ENCODE measurements around the gene UMODL1. TPM values are rescaled to one million over a fixed set of nuclear protein-coding genes. Genes with fewer than 3 reads are reported as not detected.
A peak's percentile ranks its signal among the peaks of the same experiment; 100 is the strongest.

The UMODL1 gene
- total RNA-seq, 5 donors from 2014 or later (not counting 1 experiment from before 2014, with no cell fraction given), result 0.16 to 0.99 (median 0.82) TPM

DNA sequence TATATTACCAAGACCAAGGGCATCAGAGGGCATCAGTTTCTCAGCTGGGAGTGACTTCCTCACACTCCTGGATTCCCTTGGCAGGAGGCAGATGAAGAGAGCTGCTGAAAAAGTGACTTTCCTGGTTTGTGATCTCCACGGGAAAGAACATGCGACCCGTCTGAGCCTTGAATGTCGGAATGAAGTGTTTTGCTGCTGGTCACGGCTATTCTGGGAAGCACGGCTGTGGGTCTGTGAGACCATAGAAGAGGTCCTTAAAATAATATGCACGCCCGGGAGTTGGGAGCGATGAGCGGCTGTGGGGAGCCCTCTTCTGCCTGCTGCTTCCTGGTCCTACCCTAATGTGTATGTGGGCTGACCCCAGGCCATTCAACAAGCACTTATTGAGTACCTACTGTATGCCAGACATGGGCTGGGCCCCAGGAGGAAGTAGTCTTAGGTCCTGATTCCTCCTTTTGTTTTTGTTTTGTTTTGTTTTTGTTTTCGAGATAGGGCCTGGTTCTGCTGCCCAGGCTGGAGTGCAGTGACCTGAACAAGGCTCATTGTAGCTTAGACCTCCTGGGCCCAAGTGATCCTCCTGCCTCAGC is 13.2 kb upstream of the UMODL1 start:
- POLR2A ChIA-PET, result interaction anchor here in 1 of 2 donors (0.6 kb wide), 1 partner anchor 10 kb away, joined by 3 read pairs; no protein-coding TSS in a partner anchor
- no peak overlapping the region for H3K4me3 ChIP-seq (ENCODE audit: control insufficient read depth in 1 of 2, extremely low read depth in 1 of 2, low read length in 1 of 2)
- CTCF ChIA-PET, result no interaction called here

DNA sequence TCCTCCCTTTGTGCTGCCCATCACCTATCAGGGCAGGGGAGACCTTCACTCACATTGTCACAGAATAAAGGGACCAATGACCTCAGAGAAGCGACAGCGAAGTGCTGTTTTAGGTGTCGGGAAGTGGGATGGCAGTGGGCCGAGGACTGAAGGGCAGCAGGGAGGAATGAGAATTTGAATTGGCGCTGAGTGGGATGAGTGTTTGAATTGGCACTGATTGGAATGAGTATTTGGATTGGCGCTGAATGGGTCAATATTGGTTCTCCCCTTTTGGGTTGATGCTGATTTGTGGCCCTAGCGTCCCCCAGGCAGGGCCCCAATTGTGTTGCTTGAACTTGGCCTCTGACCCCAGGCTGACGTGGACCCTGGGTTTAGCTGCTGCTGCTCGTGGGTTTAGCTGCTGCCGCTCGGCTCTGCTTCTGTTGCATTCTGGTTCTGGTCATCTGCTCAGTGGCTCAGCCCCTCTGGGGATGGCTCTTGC is 12.4 kb upstream of the UMODL1 start:
- Mint-ChIP-seq H3K9me3 (peaks cover 0 to 3% (median 0%) of the 10 kb centered on the region in 3 donors), H3K27ac (peak overlapping the region; percentile 62 to 68), H3K36me3 (no peaks in the 10 kb centered on the region), H3K27me3 (no peaks in the 10 kb centered on the region), H3K4me3 (no peak overlapping the region), H3K4me1 (peaks cover 32 to 50% (median 42%) of the 10 kb centered on the region in 3 donors)
- Histone ChIP-seq H3K4me1 (ENCODE audit: control insufficient read depth in 1 of 2, extremely low read depth in 1 of 2, insufficient read depth in 2 of 2, low read length in 2 of 2) (peaks cover 5 to 31% of the 10 kb centered on the region in 2 experiments), H3K9me3 (no peaks in the 10 kb centered on the region), H3K27me3 (replicated peaks in 1 of 2; ENCODE audit: control insufficient read depth in 2 of 2, extremely low read depth in 1 of 2, insufficient read depth in 2 of 2, low read length in 1 of 2) (no peaks in the 10 kb centered on the region), H3K4me3 (ENCODE audit: control insufficient read depth in 1 of 2, extremely low read depth in 1 of 2, low read length in 1 of 2) (no peak overlapping the region), H3K27ac (ENCODE audit: low read length) (no peak overlapping the region), H3K36me3 (ENCODE audit: control insufficient read depth in 2 of 2, extremely low read depth in 1 of 2, insufficient read depth in 1 of 2, low read length in 1 of 2) (no peaks in the 10 kb centered on the region)
- CTCF ChIA-PET, result interaction anchor here in 1 of 2 donors (0.5 kb wide), 1 partner anchor 78 kb away, joined by 4 read pairs; no protein-coding TSS in a partner anchor
- 97% methylated on average over 11 of the region's 11 CpGs for WGBS (ENCODE audit: insufficient coverage)
- ATAC-seq (replicated peaks in 1 of 4) (no peak), DNase-seq (no peak)
- POLR2A ChIA-PET, result no interaction called here

More for the DNA sequence above, 13.2 kb upstream of the UMODL1 start:
- H3K27me3 Mint-ChIP-seq, result no peaks in the 10 kb centered on the region
- peaks cover 30 to 43% (median 36%) of the 10 kb centered on the region in 3 donors for H3K4me1 Mint-ChIP-seq
- H3K36me3 ChIP-seq (ENCODE audit: control insufficient read depth in 2 of 2, extremely low read depth in 1 of 2, insufficient read depth in 1 of 2, low read length in 1 of 2), result no peaks in the 10 kb centered on the region
- H3K9me3 ChIP-seq, result no peaks in the 10 kb centered on the region
- WGBS (ENCODE audit: insufficient coverage), result 82% methylated on average over 11 of the region's 11 CpGs
- H3K4me1 ChIP-seq (ENCODE audit: control insufficient read depth in 1 of 2, extremely low read depth in 1 of 2, insufficient read depth in 2 of 2, low read length in 2 of 2), result peaks cover 5 to 23% of the 10 kb centered on the region in 2 experiments
- DNase-seq, result no peak
- H3K27me3 ChIP-seq (replicated peaks in 1 of 2; ENCODE audit: control insufficient read depth in 2 of 2, extremely low read depth in 1 of 2, insufficient read depth in 2 of 2, low read length in 1 of 2), result no peaks in the 10 kb centered on the region
- H3K27ac ChIP-seq (ENCODE audit: low read length), result no peak overlapping the region
- H3K36me3 Mint-ChIP-seq, result no peaks in the 10 kb centered on the region
- H3K9me3 Mint-ChIP-seq, result peaks cover 0 to 3% (median 0%) of the 10 kb centered on the region in 3 donors
- ATAC-seq (replicated peaks in 1 of 4), result no peak
- no peak overlapping the region for H3K4me3 Mint-ChIP-seq
- peak overlapping the region; percentile 62 to 68 for H3K27ac Mint-ChIP-seq

- ChIA-PET POLR2A (no interaction called here), CTCF (no interaction called here)
- no peaks in the 10 kb centered on the region for H3K27me3 ChIP-seq (replicated peaks in 1 of 2; ENCODE audit: control insufficient read depth in 2 of 2, extremely low read depth in 1 of 2, insufficient read depth in 2 of 2, low read length in 1 of 2)
- H3K4me1 ChIP-seq (ENCODE audit: control insufficient read depth in 1 of 2, extremely low read depth in 1 of 2, insufficient read depth in 2 of 2, low read length in 2 of 2), result peaks cover 5 to 35% of the 10 kb centered on the region in 2 experiments
- Mint-ChIP-seq H3K27ac (peak overlapping the region; percentile 68 to 99), H3K4me1 (peaks cover 37 to 55% (median 46%) of the 10 kb centered on the region in 3 donors), H3K9me3 (peaks cover 0 to 3% (median 0%) of the 10 kb centered on the region in 3 donors), H3K36me3 (no peaks in the 10 kb centered on the region), H3K4me3 (no peak overlapping the region), H3K27me3 (no peaks in the 10 kb centered on the region)
- H3K27ac ChIP-seq (ENCODE audit: low read length), result no peak overlapping the region
- DNase-seq, result no peak
- no peaks in the 10 kb centered on the region for H3K36me3 ChIP-seq (ENCODE audit: control insufficient read depth in 2 of 2, extremely low read depth in 1 of 2, insufficient read depth in 1 of 2, low read length in 1 of 2)
- H3K9me3 ChIP-seq, result no peaks in the 10 kb centered on the region
- no peak for ATAC-seq (replicated peaks in 1 of 4)
- no peak overlapping the region for H3K4me3 ChIP-seq (ENCODE audit: control insufficient read depth in 1 of 2, extremely low read depth in 1 of 2, low read length in 1 of 2)
- WGBS (ENCODE audit: insufficient coverage), result 93% methylated on average over 9 of the region's 9 CpGs
Observed at GRCh38 chr21:42059141-42059540, 12.0 kb upstream of the UMODL1 start.

DNA sequence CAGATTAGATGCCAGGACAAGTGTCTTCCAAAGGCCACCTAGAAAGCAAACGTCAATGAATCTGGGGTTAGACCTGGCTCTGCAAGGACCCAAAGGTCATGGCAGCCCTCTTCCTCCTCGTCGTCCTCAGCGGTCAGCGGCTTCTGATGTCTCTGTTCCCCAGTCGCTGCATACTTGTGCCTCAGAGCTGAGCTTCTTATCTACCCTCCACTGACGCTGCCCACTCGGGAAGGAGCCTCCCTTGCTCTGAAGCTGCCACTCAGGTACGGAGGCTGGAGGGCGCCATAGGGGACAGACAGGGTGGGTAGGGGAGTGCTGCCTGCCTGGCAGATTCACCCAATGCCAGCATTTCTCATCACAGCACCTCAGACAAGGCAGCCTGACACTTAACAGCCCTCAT is 11.4 kb upstream of the UMODL1 start:
- ChIA-PET CTCF (no interaction called here), POLR2A (interaction anchor here in 1 of 2 donors (0.5 kb wide), 1 partner anchor 35 kb away, joined by 3 read pairs; no protein-coding TSS in a partner anchor)
- Mint-ChIP-seq H3K4me3 (no peak overlapping the region), H3K36me3 (no peaks in the 10 kb centered on the region), H3K9me3 (peaks cover 0 to 3% (median 0%) of the 10 kb centered on the region in 3 donors), H3K27me3 (no peaks in the 10 kb centered on the region), H3K27ac (peak overlapping the region; percentile 78 to 99), H3K4me1 (peaks cover 43 to 61% (median 52%) of the 10 kb centered on the region in 3 donors)
- Histone ChIP-seq H3K36me3 (ENCODE audit: control insufficient read depth in 2 of 2, extremely low read depth in 1 of 2, insufficient read depth in 1 of 2, low read length in 1 of 2) (no peaks in the 10 kb centered on the region), H3K4me3 (ENCODE audit: control insufficient read depth in 1 of 2, extremely low read depth in 1 of 2, low read length in 1 of 2) (no peak overlapping the region), H3K9me3 (no peaks in the 10 kb centered on the region), H3K27me3 (replicated peaks in 1 of 2; ENCODE audit: control insufficient read depth in 2 of 2, extremely low read depth in 1 of 2, insufficient read depth in 2 of 2, low read length in 1 of 2) (no peaks in the 10 kb centered on the region), H3K27ac (ENCODE audit: low read length) (no peak overlapping the region), H3K4me1 (ENCODE audit: control insufficient read depth in 1 of 2, extremely low read depth in 1 of 2, insufficient read depth in 2 of 2, low read length in 2 of 2) (peaks cover 5 to 41% of the 10 kb centered on the region in 2 experiments)
- ATAC-seq (replicated peaks in 1 of 4) (no peak), DNase-seq (no peak)
- WGBS (ENCODE audit: insufficient coverage), result 66% methylated on average over 5 of the region's 10 CpGs

GRCh38 chr21:42060166-42060565 is 11.0 kb upstream of the UMODL1 start:
- Mint-ChIP-seq H3K27me3 (no peaks in the 10 kb centered on the region), H3K27ac (peak overlapping the region; percentile 99 to 100), H3K36me3 (no peaks in the 10 kb centered on the region), H3K9me3 (peaks cover 0 to 3% (median 0%) of the 10 kb centered on the region in 3 donors), H3K4me3 (peak overlapping the region in 1 of 3 donors; percentile 92), H3K4me1 (peaks cover 47 to 65% (median 56%) of the 10 kb centered on the region in 3 donors)
- H3K36me3 ChIP-seq (ENCODE audit: control insufficient read depth in 2 of 2, extremely low read depth in 1 of 2, insufficient read depth in 1 of 2, low read length in 1 of 2), result no peaks in the 10 kb centered on the region
- ChIA-PET CTCF (no interaction called here), POLR2A (interaction anchor here in 1 of 2 donors (0.5 kb wide), 1 partner anchor 35 kb away, joined by 3 read pairs; no protein-coding TSS in a partner anchor)
- H3K4me3 ChIP-seq (ENCODE audit: control insufficient read depth in 1 of 2, extremely low read depth in 1 of 2, low read length in 1 of 2), result no peak overlapping the region
- H3K27ac ChIP-seq (ENCODE audit: low read length), result no peak overlapping the region
- ATAC-seq (replicated peaks in 1 of 4) (no peak), DNase-seq (no peak)
- H3K27me3 ChIP-seq (replicated peaks in 1 of 2; ENCODE audit: control insufficient read depth in 2 of 2, extremely low read depth in 1 of 2, insufficient read depth in 2 of 2, low read length in 1 of 2), result no peaks in the 10 kb centered on the region
- no peaks in the 10 kb centered on the region for H3K9me3 ChIP-seq
- H3K4me1 ChIP-seq (ENCODE audit: control insufficient read depth in 1 of 2, extremely low read depth in 1 of 2, insufficient read depth in 2 of 2, low read length in 2 of 2), result peaks cover 5 to 46% of the 10 kb centered on the region in 2 experiments
- WGBS (ENCODE audit: insufficient coverage), result 87% methylated on average over 9 of the region's 15 CpGs

DNA sequence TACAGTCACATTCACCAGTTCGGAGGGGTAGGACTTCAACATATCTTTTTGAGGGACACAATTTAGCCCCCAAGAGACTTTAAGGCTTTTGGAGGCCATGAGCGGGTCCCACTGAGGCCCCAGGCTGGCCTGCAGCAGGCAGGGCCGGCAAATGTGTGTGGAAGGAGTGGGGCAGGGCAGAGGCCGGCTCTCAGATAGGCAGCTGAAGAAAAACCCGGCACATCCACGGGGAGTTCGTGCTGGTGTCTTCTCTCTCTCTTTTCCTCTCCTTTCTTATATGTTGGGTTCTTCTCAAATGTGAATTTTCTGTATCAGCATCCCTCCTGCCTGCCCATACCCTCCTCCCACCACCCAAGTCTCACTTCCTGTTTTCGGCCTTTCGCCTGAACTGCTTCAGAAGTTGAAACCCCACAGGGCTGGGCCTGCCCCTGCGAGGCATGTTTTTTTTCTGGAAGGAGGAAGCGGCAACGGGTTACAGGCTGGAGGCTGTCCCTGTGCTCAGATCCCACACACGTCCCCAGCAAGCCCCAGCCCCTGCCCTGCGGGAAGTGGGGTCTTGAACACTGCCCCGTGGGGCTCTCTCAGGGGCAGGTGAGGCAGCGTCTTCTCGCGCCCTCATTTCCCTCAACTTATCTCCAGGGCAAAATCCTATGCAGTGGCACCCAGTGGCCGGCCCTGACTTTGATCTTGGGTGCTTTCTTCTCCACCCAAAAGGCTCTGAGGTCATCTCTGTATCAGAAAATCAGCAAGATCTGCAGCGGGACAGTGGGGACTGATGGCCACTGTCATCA is 9.7 kb upstream of the UMODL1 start:
- ATAC-seq (replicated peaks in 1 of 4) (peak in 1 of 4 experiments; percentile 1), DNase-seq (peak in 16 of 35 experiments; percentile 3 to 56 (median 14))
- H3K27ac Mint-ChIP-seq, result peak overlapping the region; percentile 99 to 100
- H3K4me1 Mint-ChIP-seq, result peaks cover 55 to 74% (median 65%) of the 10 kb centered on the region in 3 donors
- H3K4me3 ChIP-seq (ENCODE audit: control insufficient read depth in 1 of 2, extremely low read depth in 1 of 2, low read length in 1 of 2), result peak overlapping the region; percentile 33 to 49
- H3K9me3 ChIP-seq, result no peaks in the 10 kb centered on the region
- peaks cover 0 to 3% (median 0%) of the 10 kb centered on the region in 3 donors for H3K9me3 Mint-ChIP-seq
- ChIA-PET POLR2A (interaction anchor here in 1 of 2 donors (0.6 kb wide), 1 partner anchor 53 kb away, joined by 3 read pairs; no protein-coding TSS in a partner anchor), CTCF (no interaction called here)
- H3K36me3 Mint-ChIP-seq, result no peaks in the 10 kb centered on the region
- H3K4me3 Mint-ChIP-seq, result peak overlapping the region; percentile 89 to 92 (median 90)
- no peaks in the 10 kb centered on the region for H3K27me3 Mint-ChIP-seq
- peaks cover 0 to under 1% of the 10 kb centered on the region in 2 donors for H3K36me3 ChIP-seq (ENCODE audit: control insufficient read depth in 2 of 2, extremely low read depth in 1 of 2, insufficient read depth in 1 of 2, low read length in 1 of 2)
- H3K27ac ChIP-seq (ENCODE audit: low read length), result peak overlapping the region; percentile 75
- peaks cover 5 to 51% of the 10 kb centered on the region in 2 experiments for H3K4me1 ChIP-seq (ENCODE audit: control insufficient read depth in 1 of 2, extremely low read depth in 1 of 2, insufficient read depth in 2 of 2, low read length in 2 of 2)
- WGBS (ENCODE audit: insufficient coverage), result 44% methylated on average over 10 of the region's 20 CpGs
- H3K27me3 ChIP-seq (replicated peaks in 1 of 2; ENCODE audit: control insufficient read depth in 2 of 2, extremely low read depth in 1 of 2, insufficient read depth in 2 of 2, low read length in 1 of 2), result no peaks in the 10 kb centered on the region

All from T-cell (primary cell).